HepG2 (cell line): ENCODE results near the gene SSBP4. TPM values are rescaled to one million over a fixed set of nuclear protein-coding genes. Genes with fewer than 3 reads are reported as not detected.

Experiments
- ARID2 ChIP-seq: sonication (generic); formaldehyde crosslinking; IDR thresholded peaks from 2 replicates; pipeline ENCODE4 v1.8.1; 2022; ENCODE audit warnings: mild to moderate bottlenecking, missing genetic modification reagents, borderline replicate concordance
- CENPX ChIP-seq: sonication (generic); formaldehyde crosslinking; IDR thresholded peaks from 2 replicates; pipeline ENCODE4 v1.9.0; 2021; ENCODE audit warnings: mild to moderate bottlenecking, missing genetic modification reagents, moderate library complexity
- ELF3 ChIP-seq: IDR thresholded peaks from 2 replicates; pipeline ENCODE4 v1.6.1; 2016; ENCODE audit warnings: missing genetic modification reagents, missing compliant biosample characterization
- HNRNPLL ChIP-seq: fragments of 200-400 bp; formaldehyde crosslinking; IDR thresholded peaks from 2 replicates; pipeline ENCODE4 v1.6.1; 2017; ENCODE audit warnings: mild to moderate bottlenecking, low read depth, low read length; ENCODE audit not compliant: poor library complexity, severe bottlenecking
- SATB2 ChIP-seq: sonication (generic); formaldehyde crosslinking; IDR thresholded peaks from 2 replicates; pipeline ENCODE4 v1.5.0; 2020; ENCODE audit warnings: missing genetic modification reagents
- TEAD2 ChIP-seq: sonication (generic); formaldehyde crosslinking; IDR thresholded peaks from 2 replicates; pipeline ENCODE4 v1.9.0; 2021; ENCODE audit warnings: missing genetic modification reagents
- TOPORS ChIP-seq: sonication (generic); formaldehyde crosslinking; IDR thresholded peaks from 2 replicates; pipeline ENCODE4 v1.8.0; 2023; ENCODE audit warnings: mild to moderate bottlenecking, missing genetic modification reagents
- ZNF224 ChIP-seq: sonication (generic); formaldehyde crosslinking; IDR thresholded peaks from 2 replicates; pipeline ENCODE4 v1.5.0; 2020; ENCODE audit warnings: mild to moderate bottlenecking, missing genetic modification reagents
- ZNF546 ChIP-seq: sonication (generic); formaldehyde crosslinking; conservative IDR thresholded peaks from 2 replicates; pipeline ENCODE4 v1.8.1; 2023; ENCODE audit warnings: mild to moderate bottlenecking, missing genetic modification reagents
- ZNF550 ChIP-seq: sonication (generic); formaldehyde crosslinking; IDR thresholded peaks from 2 replicates; pipeline ENCODE4 v1.4.0; 2020; ENCODE audit warnings: mild to moderate bottlenecking, missing genetic modification reagents, borderline replicate concordance
- ZNF569 ChIP-seq: sonication (generic); formaldehyde crosslinking; IDR thresholded peaks from 2 replicates; pipeline ENCODE4 v1.5.0; 2020; ENCODE audit warnings: mild to moderate bottlenecking, missing genetic modification reagents, moderate library complexity, borderline replicate concordance
- ZNF577 ChIP-seq: sonication (generic); formaldehyde crosslinking; IDR thresholded peaks from 2 replicates; pipeline ENCODE4 v1.4.0; 2020; ENCODE audit warnings: mild to moderate bottlenecking, low read depth, missing genetic modification reagents, borderline replicate concordance
- ZSCAN22 ChIP-seq: sonication (generic); formaldehyde crosslinking; IDR thresholded peaks from 2 replicates; pipeline ENCODE4 v1.4.0; 2020; ENCODE audit warnings: mild to moderate bottlenecking, missing genetic modification reagents
- polyA plus RNA-seq, 8 experiments: library from polyadenylated mRNA; depleted of rRNA in 3 of 8; stranded (reverse) in 7 of 8; unstranded in 1 of 8; fragments of >200 nt; fragmentation: Illumina TruSeq in 4 of 8; extraction: Trizol in 4 of 8; gene quantifications; 2 replicates each; pipeline versions ENCODE4 v1.2.1 to v1.2.3, GENCODE V29; 2011 to 2016; ENCODE audit warnings: low read depth in 4 of 8, missing spikeins in 1 of 8, mixed read lengths in 1 of 8; ENCODE audit not compliant: insufficient read depth in 1 of 8
- total RNA-seq, 5 experiments: library from RNA; depleted of rRNA; stranded (reverse); fragments of >200 nt; fragmentation: Illumina TruSeq; extraction: Trizol; gene quantifications; 2 replicates each; pipeline ENCODE4 v1.2.3, GENCODE V29; 2016; ENCODE audit warnings: low read depth in 1 of 5
- TF ChIP-seq, protein P1 (sequence below): sonication (generic); formaldehyde crosslinking; IDR thresholded peaks from 2 replicates; pipeline ENCODE4 v1.5.0; 2020; ENCODE audit warnings: missing genetic modification reagents, mild to moderate bottlenecking, borderline replicate concordance
- TF ChIP-seq, protein P2 (sequence below): sonication (generic); formaldehyde crosslinking; IDR thresholded peaks from 2 replicates; pipeline ENCODE4 v1.8.1; 2023; ENCODE audit warnings: missing genetic modification reagents, mild to moderate bottlenecking, borderline replicate concordance
- TF ChIP-seq, protein P3 (sequence below): sonication (generic); formaldehyde crosslinking; IDR thresholded peaks from 2 replicates; pipeline ENCODE4 v1.5.1; 2020; ENCODE audit warnings: missing genetic modification reagents, mild to moderate bottlenecking, borderline replicate concordance
- TF ChIP-seq, protein P4 (sequence below): sonication (generic); formaldehyde crosslinking; IDR thresholded peaks from 2 replicates; pipeline ENCODE4 v1.4.0; 2020; ENCODE audit warnings: missing genetic modification reagents
- TF ChIP-seq, protein P5 (sequence below): sonication (generic); formaldehyde crosslinking; IDR thresholded peaks from 2 replicates; pipeline ENCODE4 v1.5.0; 2020; ENCODE audit warnings: missing genetic modification reagents
- TF ChIP-seq, protein P6 (sequence below): IDR thresholded peaks from 2 replicates; pipeline ENCODE4 v1.6.1; 2016; ENCODE audit warnings: missing genetic modification reagents, missing compliant biosample characterization
- TF ChIP-seq, protein P7 (sequence below): sonication (generic); formaldehyde crosslinking; IDR thresholded peaks from 2 replicates; pipeline ENCODE4 v1.5.1; 2020; ENCODE audit warnings: missing genetic modification reagents, mild to moderate bottlenecking, borderline replicate concordance

SSBP4 gene
- total and polyA plus RNA-seq, 2 of the 13 experiments (the other 11 are each of a cell fraction or from before 2014, with no cell fraction given): 20.8 to 39.5 TPM

DNA sequence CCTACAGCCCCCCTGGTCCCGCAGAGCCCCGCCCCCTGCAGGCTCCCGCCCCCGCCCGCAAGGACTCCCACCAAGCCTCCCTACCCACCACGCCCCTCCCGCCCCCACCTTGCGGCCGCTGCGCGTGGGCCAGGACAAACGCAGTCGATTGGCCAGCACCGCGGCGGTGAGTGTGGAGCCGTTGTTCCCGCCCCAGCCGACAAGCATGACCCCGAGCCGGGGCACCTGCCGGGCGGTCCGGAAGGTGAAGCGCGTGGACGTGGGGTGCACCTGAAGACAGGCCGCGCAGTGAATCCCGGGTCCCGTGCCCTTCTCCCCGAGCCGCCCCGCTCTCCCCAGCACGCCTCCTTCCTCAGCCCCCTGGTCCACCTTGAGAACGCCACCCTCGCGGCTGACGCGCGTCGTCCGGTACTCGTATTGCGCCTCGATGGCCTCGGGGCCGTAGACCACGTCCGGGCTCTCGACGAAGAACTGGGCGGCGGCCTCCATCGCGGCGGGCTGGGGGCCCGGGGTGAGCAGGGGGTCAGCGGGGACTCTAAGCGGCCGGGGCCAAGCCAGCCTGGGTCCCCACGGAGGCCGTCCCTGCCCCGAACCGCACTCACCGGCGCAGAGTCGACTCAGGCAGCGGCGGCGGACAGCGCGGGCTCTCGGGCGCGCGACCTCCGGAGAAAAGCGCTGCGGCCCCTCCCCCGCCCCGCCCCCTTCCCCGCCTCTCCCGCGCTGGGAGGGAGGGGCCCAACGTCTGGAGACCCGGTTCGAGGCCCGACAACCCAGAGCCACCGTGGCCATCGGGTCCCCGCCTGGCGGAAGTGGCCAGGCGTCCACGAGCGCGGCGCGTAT is 18.5 kb downstream of the SSBP4 start, which contains the start of gene ISYNA1 (continued):
- TF ChIP-seq, protein P1, sequence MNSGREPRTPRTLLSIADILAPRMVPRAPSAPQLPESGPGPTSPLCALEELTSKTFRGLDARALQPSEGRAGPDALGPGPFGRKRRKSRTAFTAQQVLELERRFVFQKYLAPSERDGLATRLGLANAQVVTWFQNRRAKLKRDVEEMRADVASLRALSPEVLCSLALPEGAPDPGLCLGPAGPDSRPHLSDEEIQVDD (CRISPR knock-in tag): 0 out of 2 replicates have a peak, but pooled peaks have one; percentile 19
- no peak for TF ChIP-seq SATB2 (CRISPR knock-in tag)
- TF ChIP-seq, protein P2, sequence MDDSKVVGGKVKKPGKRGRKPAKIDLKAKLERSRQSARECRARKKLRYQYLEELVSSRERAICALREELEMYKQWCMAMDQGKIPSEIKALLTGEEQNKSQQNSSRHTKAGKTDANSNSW (CRISPR knock-in tag): no peak
- TF ChIP-seq, protein P3, sequence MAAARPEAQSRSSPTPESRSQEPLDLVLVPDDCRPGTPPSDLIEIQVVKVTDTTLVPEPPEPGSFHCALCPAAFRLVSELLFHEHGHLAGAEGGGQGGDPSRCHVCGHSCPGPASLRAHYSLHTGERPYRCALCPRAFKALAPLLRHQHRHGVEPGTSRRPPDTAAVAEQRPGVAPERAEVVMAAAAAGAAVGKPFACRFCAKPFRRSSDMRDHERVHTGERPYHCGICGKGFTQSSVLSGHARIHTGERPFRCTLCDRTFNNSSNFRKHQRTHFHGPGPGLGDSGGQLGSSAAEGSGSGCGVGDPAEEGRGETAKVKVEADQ: no peak
- TF ChIP-seq ZNF577: no peak
- TF ChIP-seq ZSCAN22 (CRISPR knock-in tag): 0 out of 2 replicates have a peak, but pooled peaks have one; percentile 12
- TF ChIP-seq, protein P4, sequence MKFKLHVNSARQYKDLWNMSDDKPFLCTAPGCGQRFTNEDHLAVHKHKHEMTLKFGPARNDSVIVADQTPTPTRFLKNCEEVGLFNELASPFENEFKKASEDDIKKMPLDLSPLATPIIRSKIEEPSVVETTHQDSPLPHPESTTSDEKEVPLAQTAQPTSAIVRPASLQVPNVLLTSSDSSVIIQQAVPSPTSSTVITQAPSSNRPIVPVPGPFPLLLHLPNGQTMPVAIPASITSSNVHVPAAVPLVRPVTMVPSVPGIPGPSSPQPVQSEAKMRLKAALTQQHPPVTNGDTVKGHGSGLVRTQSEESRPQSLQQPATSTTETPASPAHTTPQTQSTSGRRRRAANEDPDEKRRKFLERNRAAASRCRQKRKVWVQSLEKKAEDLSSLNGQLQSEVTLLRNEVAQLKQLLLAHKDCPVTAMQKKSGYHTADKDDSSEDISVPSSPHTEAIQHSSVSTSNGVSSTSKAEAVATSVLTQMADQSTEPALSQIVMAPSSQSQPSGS (CRISPR knock-in tag): 0 out of 2 replicates have a peak, but pooled peaks have one; percentile 15
- TF ChIP-seq, protein P5, sequence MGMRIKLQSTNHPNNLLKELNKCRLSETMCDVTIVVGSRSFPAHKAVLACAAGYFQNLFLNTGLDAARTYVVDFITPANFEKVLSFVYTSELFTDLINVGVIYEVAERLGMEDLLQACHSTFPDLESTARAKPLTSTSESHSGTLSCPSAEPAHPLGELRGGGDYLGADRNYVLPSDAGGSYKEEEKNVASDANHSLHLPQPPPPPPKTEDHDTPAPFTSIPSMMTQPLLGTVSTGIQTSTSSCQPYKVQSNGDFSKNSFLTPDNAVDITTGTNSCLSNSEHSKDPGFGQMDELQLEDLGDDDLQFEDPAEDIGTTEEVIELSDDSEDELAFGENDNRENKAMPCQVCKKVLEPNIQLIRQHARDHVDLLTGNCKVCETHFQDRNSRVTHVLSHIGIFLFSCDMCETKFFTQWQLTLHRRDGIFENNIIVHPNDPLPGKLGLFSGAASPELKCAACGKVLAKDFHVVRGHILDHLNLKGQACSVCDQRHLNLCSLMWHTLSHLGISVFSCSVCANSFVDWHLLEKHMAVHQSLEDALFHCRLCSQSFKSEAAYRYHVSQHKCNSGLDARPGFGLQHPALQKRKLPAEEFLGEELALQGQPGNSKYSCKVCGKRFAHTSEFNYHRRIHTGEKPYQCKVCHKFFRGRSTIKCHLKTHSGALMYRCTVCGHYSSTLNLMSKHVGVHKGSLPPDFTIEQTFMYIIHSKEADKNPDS (CRISPR knock-in tag): no peak
- TF ChIP-seq TEAD2 (CRISPR knock-in tag): no peak
- no peak for TF ChIP-seq TOPORS (CRISPR knock-in tag)
- TF ChIP-seq CENPX: no peak
- TF ChIP-seq, protein P6, sequence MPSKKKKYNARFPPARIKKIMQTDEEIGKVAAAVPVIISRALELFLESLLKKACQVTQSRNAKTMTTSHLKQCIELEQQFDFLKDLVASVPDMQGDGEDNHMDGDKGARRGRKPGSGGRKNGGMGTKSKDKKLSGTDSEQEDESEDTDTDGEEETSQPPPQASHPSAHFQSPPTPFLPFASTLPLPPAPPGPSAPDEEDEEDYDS (CRISPR knock-in tag): peak; percentile 33; the same call in 1 of the 2 replicates
- no peak for TF ChIP-seq ARID2 (CRISPR knock-in tag)
- no peak for TF ChIP-seq ZNF224 (CRISPR knock-in tag)
- TF ChIP-seq ZNF546 (CRISPR knock-in tag): no peak
- TF ChIP-seq, protein P7, sequence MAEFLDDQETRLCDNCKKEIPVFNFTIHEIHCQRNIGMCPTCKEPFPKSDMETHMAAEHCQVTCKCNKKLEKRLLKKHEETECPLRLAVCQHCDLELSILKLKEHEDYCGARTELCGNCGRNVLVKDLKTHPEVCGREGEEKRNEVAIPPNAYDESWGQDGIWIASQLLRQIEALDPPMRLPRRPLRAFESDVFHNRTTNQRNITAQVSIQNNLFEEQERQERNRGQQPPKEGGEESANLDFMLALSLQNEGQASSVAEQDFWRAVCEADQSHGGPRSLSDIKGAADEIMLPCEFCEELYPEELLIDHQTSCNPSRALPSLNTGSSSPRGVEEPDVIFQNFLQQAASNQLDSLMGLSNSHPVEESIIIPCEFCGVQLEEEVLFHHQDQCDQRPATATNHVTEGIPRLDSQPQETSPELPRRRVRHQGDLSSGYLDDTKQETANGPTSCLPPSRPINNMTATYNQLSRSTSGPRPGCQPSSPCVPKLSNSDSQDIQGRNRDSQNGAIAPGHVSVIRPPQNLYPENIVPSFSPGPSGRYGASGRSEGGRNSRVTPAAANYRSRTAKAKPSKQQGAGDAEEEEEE (CRISPR knock-in tag): no peak
- TF ChIP-seq ELF3: no peak
- no peak for TF ChIP-seq ZNF550 (CRISPR knock-in tag)
- TF ChIP-seq ZNF569 (CRISPR knock-in tag): no peak
- TF ChIP-seq HNRNPLL: no peak
